ENCODE data around the gene HAUS1.

GRCh38 chr18:46156124-46156745, 52.0 kb downstream of the HAUS1 start:
- TF ChIP-seq CTCF (IDR thresholded peaks at IDR 0.05), result no peak
- no peak for TF ChIP-seq POLR2A (IDR thresholded peaks at IDR 0.05)
